HG03439 (cell line): ENCODE data around the gene TEX2.

Experiments
- ATAC-seq: cut with Tn5 transposase; IDR thresholded peaks from one replicate; pipeline ENCODE4 v1.9.1; 2021; ENCODE audit warnings: mild to moderate bottlenecking, moderate library complexity; ENCODE audit not compliant: unreplicated experiment

The TEX2 gene

GRCh38 chr17:64148017-64148631 lies 114.9 kb downstream of the TEX2 start:
- ATAC-seq: no peak

DNA sequence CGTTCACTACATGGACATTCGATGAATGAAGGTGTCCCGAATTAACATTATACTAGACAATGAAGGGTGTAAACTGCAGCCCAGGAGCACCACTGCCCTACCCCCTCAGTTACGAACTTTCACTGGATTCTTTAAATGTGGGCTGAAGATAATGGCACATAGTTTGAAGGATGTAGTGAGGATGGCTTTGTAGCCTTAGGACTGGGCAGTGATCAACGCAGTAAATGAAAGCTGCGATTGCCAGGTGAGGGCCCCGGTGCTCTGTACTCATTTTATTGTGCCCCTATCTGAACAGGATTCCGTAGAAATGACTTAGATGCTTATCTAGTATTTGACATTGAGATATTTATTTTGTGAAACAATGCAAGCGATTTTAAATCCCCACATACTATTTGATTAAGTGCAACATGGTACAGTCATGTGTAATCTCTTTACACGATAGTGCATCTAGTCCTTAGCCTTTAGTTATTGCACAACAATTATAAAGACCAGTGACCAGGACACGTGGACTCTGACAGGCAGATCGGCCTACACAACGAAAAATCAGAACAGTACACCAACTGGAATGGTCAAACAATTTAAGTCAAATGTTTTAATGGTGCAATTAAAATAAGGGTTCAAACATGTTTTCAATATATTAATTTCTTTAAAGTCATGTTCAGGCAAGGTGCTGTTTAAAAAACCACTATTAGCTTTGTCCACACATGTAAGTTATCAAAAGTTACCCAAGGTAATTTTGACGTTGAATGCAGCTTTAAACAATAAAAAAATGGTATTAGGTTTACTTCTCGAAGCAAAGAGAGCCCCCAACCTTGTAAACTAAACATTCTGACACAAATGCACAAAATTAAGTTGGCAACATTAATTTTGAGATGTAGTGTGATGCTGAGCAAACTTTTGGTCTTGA lies 115.7 kb downstream of the TEX2 start:
- no peak for ATAC-seq

- ATAC-seq: no peak
Observed at GRCh38 chr17:64146418-64147109, 116.5 kb downstream of the TEX2 start.

DNA sequence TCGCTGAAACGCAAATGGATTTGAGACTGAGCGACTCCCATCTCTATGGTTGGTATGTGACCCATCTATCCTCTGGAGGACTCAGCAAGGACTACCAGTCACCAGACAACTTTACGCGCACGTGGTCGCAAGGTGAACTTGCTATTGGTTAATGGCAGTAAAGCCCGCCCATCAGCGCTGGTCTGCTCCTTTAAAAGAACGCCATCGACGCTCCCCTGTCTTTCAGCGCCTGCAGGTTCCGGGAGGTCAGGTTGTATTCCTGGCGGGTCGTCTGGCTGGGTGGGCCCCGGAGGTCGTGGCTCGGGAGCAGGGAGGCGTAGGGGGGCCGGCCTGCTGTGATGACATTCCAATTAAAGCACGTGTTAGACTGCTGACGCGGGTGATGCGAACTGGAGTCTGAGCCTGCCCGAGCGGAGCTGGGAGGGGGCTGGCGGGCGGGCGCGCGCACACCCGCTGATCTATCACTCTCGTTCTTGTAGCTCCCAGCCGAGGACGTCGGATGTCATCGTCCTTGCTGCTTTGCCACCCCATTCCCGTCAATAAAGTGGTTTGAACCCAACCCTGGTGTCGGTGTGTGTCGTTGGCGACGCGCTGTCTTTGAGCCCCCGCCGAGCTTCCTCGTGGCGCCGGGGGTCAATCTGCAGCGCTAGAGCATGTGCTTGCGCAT lies 117.2 kb downstream of the TEX2 start:
- peak; percentile 97 for ATAC-seq

GRCh38 chr17:64145375-64145750 lies 117.7 kb downstream of the TEX2 start:
- ATAC-seq: no peak

- ATAC-seq: no peak
Observed at GRCh38 chr17:64139542-64139941, 123.5 kb downstream of the TEX2 start.

DNA sequence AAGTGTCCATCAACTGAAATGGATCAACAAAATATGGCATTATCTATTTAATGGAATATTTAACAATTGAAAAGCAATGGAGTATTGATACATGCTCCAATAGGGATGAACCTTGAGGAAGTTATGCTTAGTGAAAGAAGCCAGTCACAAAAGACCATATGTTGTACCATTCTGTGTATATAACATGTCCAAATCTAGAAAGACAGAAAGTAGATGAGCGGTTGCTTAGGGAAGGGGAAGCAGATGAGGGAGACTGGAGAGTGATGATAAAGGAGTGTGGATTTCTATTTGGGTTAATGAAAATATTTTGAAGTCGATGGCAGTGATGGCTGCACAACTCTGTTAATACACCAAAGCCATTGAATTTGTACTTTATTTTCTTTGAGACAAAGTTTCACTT lies 124.6 kb downstream of the TEX2 start:
- no peak for ATAC-seq

DNA sequence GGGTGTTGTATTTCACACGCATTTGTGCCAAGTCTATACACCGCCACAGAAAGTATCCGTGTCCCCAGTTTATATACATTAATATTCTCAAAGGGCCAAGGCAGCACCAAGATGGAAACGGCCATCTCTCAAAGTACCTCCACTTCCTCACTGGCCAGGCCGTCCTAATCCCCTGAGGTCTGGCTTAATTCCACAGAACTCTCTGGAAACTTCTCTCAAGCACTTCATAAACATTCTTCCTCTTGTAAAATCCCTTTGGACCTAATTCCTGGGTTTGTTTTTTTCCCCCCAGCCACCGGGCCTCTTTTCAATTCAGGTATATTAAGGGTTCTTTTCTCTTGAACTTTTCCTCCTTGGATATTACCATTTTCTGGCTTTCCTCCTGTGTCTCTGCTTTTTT lies 128.1 kb downstream of the TEX2 start:
- no peak for ATAC-seq

- no peak for ATAC-seq
Observed at GRCh38 chr17:64134216-64134970, 128.7 kb downstream of the TEX2 start.

- no peak for ATAC-seq
Observed at GRCh38 chr17:64133546-64134215, 129.4 kb downstream of the TEX2 start.

GRCh38 chr17:64131606-64132270 lies 131.3 kb downstream of the TEX2 start:
- no peak for ATAC-seq

- peak; percentile 30 for ATAC-seq
Observed at GRCh38 chr17:64130559-64131001, 132.5 kb downstream of the TEX2 start.

DNA sequence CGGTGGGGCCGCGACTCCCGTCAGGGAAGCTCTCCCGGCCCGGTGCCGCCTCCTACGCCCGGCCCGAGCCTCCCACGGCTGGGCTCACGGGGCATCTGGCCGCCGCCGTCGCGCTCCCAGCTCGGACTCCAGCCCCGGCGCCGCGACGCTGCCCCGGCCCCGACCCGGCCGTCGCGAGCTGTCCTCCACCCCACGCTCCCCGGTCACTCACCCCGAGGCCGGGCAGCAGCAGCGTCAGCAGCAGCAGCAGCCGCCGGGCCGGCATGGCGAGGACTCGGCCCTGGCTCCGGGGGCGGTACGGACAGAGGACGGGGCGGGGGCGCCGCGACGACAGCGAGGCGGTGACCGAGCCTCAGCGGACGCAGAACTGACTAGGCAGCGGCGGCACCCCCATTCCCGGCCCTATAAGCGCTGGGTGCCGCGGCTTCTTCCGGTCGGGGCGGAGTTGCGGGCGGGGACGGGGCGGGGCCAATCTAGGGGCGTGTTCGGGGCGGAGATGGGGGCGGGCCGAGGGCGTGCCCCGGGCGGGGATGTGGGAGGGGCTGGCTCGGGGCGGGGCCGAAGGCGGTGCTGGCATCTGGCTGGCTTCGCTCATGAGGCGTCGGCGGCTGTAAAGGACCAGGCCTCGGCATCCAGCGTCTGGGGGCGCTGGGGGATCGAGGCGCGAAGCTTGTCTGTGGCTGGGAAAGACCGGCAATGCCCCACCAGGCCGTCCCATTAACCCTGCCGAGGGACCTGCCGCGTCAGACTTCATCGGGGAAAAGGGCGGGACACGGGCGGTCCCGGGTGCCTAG lies 133.1 kb downstream of the TEX2 start, which contains the start of gene ERN1:
Gene ERN1 (minus strand): TSS at position 380 of the 794 bp plus-strand sequence. CDS start 115 bp downstream, at position 265.
- ATAC-seq: peak; percentile 60

DNA sequence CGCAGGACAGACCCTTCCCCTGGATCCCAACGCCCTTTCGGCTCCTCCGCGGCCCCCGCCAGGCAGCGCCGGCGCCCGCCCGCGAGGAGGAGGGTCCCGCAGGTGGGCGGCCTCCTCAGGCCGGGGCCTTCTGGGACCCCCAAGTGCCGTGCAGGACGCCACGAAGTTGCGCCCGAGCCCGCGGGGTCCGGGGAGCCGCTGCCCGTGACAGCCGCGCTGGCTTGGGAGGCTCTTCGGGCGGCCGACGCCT lies 133.6 kb downstream of the TEX2 start:
- ATAC-seq: peak; percentile 6

GRCh38 chr17:64128787-64129514 lies 134.1 kb downstream of the TEX2 start:
- ATAC-seq: no peak

GRCh38 chr17:64126918-64127317 lies 136.1 kb downstream of the TEX2 start:
- ATAC-seq: no peak

- no peak for ATAC-seq
Observed at GRCh38 chr17:64125937-64126336, 137.1 kb downstream of the TEX2 start.

DNA sequence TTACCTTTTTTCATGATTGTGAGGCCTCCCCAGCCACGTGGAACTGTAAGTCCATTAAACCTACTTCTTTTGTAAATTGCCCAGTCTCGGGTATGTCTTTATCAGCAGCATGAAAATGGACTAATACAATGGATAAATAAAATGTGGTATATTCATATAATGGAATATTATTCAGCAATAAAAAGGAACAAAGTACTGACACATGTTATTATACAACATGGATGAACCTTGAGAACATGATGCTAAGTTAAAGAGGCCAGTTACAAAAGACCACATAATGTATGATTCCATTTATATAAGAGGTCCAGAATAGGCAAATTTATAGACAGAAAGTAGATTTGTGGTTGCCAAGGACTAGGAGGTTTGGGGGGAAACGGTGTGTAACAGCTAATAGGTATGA lies 138.5 kb downstream of the TEX2 start:
- no peak for ATAC-seq
